HG03135 (cell line): ENCODE results near the gene ZDHHC5.

ENCODE experiments used
- ATAC-seq: cut with Tn5 transposase; IDR thresholded peaks from one replicate; pipeline ENCODE4 v1.9.1; 2021; ENCODE audit warnings: mild to moderate bottlenecking, moderate library complexity; ENCODE audit not compliant: unreplicated experiment

The ZDHHC5 gene

DNA sequence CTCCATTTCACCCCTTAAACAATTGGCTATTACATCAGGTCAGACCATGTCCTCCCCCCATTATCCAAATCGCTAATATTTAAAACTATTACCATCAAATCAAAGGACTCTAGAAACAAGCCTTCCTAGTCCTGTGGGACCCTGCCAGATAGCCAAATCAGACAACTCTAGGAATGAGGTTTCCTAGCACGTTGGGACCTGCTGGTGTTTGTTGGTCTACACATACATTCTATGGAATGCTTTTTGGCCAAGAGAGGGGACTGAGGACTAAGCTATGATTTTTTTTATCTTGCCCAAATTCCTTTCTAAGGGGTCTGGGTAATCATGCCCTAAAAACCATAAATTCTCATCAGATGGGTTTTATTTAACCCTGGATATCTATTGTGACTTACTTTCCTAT is 59.3 kb downstream of the ZDHHC5 start:
- no peak for ATAC-seq

DNA sequence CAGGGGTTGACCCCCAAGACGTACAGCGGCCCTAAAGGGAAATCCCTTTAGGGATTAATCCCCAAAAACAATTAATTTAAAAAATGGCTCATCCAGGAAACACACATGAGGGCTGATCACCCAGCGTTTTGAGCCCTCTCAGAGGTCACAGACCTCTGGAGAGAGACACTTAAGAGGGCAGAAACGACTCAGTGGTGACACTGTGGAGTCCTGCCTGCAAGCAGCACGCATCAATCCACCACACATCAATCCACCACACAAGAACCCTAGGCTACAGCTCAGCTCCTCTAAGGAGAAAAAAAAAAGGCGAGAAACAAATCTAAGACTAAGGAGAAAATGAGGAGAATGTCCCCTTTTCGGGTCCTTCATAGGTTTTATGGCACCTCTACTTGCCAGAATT is 60.9 kb downstream of the ZDHHC5 start:
- ATAC-seq: no peak

DNA sequence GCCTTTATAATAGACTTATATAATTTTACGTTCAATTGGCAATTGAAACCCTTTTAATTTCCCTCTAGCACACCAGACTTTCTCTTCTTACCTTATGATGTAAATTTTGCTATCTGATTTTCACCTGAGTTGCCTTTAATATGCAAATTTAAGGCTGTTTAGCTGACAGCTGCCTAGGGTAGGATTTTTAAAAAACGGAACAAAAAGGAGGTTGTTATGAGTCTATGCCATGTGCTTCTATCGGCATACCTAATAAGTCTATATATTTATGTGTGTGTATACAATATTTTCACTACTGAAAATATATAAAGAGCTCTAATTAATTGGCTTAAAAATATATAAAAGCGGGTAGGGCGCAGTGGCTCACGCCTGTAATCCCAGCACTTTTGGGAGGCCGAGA is 61.6 kb downstream of the ZDHHC5 start:
- ATAC-seq: no peak

DNA sequence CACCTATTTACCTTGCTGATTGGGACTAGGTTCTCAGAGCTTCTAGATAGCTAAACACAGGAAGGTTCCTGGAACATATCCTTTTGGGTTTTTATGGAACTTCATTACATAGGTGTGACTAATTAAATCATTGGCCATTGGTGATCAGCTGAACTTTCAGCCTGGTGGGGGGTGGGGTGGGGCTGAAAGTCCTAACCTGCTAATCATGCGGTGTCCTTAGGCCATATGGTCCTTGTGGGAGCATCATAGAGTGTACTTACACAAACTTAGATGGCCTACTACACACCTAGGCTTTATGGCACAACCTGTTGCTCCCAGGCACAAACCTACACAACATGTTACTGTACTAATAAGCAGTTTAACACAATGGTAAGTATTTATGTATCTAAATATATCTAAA is 64.7 kb downstream of the ZDHHC5 start:
- ATAC-seq: no peak

DNA sequence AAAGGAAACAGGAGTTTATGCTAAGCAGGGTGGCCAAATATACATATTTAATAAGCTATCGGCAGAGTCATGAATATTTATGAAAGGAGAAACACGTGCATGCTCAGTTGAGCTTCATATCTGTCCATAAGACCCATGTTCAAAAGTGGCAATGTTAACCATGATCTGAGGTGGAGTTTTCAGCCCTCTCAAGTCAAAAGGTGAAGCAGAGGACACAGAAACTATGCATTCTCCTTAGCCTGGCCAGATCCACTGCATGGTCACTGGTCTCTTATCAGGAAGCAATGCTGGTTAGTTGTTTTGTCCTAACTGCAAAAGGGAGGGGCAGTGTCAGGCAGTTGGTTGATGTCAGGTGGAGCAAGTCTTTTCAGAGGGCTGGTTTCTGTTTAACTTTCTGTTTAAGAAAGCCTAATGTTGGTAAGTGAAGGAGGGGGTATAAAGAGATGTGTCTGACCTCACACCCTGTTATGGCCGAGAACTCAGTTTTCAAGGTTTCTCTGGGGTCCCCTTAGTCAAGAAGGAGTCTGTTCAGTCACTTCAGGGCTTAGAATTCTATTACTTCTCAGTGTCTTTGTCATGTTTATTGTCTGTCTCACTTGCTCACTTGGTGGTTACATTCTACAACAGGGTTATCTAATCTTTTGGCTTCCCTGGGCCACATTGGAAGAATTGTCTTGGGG is 67.8 kb downstream of the ZDHHC5 start:
- ATAC-seq: no peak

DNA sequence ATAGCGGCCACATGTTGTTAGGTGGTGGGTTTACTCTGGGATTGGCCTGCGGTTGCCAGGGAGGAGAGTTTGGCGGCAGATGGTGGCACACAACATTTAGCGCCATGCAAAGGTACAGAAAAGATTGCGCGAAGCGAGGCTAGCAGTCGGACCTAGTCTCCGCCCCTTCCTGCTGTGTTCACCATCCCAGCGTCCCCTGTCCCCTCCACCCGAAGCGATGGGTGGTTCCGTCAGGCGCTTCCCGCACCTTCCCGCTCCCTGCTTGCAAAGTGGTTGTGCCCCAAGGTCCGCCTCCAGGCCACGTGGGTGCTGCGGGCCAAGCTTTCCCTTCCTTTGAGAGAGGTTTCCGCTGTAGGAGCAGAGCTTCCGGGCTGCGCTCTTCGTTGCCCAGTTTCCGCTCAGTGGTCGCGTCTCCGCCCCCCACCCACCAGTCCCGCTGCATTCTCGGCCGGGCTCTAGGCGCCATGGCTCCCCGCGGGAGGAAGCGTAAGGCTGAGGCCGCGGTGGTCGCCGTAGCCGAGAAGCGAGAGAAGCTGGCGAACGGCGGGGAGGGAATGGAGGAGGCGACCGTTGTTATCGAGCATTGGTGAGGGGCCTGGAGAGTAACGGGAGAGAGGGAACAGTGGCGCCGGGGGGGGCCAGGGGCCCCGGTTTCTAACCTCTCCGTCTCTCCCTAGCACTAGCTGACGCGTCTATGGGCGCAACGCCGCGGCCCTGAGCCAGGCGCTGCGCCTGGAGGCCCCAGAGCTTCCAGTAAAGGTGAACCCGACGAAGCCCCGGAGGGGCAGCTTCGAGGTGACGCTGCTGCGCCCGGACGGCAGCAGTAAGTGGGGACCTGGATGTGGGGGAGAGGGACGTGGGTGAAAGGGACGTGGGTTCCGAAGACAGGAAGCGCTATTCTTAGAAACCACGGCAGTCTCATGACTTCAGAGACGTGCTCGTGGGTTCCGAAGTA is 73.5 kb downstream of the ZDHHC5 start, which contains the start of gene SELENOH:
SELENOH (plus strand) TSS at position 360 of the 955 bp plus-strand sequence; CDS start at position 465, 105 bp downstream.
- peak; percentile 92 for ATAC-seq

DNA sequence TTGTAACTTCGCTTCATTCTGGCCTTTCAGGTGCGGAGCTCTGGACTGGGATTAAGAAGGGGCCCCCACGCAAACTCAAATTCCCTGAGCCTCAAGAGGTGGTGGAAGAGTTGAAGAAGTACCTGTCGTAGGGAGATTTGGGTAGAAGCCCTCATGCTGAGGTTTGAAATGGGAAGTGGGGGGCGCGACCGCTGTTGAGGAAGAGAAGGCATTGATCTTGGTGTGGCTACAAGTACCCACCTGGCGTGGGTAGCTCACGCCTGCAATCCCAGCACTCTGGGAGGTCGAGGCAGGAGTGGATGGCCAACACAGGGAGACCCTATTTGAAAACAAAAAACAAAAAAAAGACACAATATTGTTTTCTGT is 74.2 kb downstream of the ZDHHC5 start:
- ATAC-seq: no peak

DNA sequence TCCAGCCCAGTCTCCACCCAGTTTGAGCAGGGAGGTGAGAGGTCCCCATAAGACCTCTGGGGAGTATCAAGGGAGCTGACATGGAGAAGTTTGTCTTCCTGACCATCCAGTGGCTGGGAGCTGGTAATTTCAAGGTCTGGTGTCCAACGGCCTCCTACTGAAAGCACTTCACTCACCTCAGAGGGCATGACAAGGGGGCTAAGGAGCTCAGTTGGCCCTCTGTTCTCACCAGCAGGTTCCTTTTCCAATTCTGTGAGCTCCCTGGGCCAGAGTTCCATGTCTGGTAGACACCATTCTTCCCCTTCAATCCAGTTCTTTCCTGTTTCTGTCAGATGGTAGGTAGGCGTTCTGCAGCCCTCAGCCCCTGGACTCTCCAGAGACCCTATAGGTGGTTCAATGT is 76.4 kb downstream of the ZDHHC5 start:
- no peak for ATAC-seq

DNA sequence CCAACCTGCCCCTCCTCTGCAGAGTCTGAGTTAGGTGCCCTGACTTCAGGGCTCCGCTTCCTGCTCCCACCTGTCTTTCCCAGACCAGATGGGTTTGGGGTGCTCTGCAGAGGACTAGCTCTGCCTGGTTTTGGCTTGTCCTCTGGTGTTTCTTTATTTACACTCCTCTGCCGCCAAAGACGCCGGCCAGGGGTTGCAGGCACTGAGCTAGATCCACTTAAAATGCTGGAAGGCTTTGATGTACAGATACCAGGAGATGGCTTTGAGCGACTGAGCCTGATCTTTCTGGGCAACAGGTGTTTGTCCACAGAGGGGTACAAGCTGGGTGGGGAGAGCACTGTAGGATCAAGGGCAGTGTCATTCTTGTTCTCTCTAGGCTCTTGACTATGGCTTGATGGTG is 77.3 kb downstream of the ZDHHC5 start:
- no peak for ATAC-seq

DNA sequence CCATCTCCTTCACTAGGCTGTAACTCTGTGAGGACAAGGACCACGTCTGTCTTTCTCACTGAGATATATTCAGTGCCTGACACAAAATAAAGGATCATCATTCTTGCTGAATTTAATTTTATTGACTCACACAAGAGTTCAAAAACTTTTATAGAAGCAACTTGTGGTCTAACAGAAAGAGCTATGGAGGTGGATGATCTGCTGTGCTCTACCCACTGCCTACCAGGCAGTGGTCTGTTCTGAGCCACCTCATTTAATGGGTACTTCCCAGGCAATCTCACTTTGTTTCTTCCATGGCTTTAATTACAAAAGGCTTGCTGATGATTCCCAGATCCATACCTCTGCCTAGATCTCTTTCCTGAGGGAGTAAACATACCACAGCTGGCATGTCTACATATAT is 79.0 kb downstream of the ZDHHC5 start:
- ATAC-seq: no peak
